AG04449 (cell line): Measurements from ENCODE around the gene SYTL2.

Source experiments
- CTCF ChIA-PET: fragments of 350-600 bp; formaldehyde crosslinking; extraction: SDS; loops from one replicate; lab custom pipeline; 2021; ENCODE audit warnings: antibody characterized with exemption; lab: Yijun Ruan, JAX
- POLR2A ChIA-PET: fragments of 400-600, 350-600 bp; formaldehyde crosslinking; extraction: SDS; loops from one replicate; lab custom pipeline; 2020; ENCODE audit warnings: antibody characterized with exemption, inconsistent platforms; lab: Yijun Ruan, JAX
- DNase-seq: peaks from one replicate; pipeline ENCODE4 v3.0.0-alpha.2; 2010; ENCODE audit warnings: low read depth, low spot score
- H3K4me3 ChIP-seq: 2 replicates; pipeline ENCODE4 v1.5.1; 2011; ENCODE audit warnings: low read depth, mild to moderate bottlenecking, control low read depth, low read length
- TF ChIP-seq, protein P1 (sequence below): IDR thresholded peaks from one replicate; pipeline ENCODE4 v1.5.1; 2011; ENCODE audit warnings: mild to moderate bottlenecking, moderate library complexity, low read length, control low read depth, inconsistent platforms; ENCODE audit not compliant: insufficient read depth; ENCODE audit errors: missing control alignments

The SYTL2 gene

DNA sequence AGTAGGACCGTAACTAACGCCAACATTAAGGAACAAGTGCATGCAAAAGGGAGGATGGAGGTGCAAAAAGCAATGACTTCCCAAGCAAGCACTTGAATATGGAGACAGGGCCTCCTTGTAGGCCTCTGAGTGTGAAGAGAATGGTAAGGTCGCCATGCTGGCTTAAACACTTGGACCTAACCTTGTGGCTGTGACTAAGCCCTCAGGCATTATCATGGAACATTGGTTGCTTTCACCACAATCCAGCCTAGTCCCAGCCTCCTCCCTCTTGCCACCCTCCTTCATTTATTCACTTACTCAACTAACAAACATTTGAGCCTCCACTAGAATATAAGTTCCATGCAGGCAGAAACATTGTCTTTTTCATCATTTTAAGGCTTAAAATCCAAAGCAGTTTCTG is 11.9 kb upstream of the SYTL2 start:
- H3K4me3 ChIP-seq: no peak overlapping the region
- CTCF ChIA-PET: interaction anchor here (0.7 to 1.0 kb wide), 3 partner anchors 8 to 32 kb away, joined by 3 read pairs; partner anchors contain the start of gene CCDC83
- POLR2A ChIA-PET: no interaction called here
- no peak for DNase-seq
- TF ChIP-seq, protein P1, sequence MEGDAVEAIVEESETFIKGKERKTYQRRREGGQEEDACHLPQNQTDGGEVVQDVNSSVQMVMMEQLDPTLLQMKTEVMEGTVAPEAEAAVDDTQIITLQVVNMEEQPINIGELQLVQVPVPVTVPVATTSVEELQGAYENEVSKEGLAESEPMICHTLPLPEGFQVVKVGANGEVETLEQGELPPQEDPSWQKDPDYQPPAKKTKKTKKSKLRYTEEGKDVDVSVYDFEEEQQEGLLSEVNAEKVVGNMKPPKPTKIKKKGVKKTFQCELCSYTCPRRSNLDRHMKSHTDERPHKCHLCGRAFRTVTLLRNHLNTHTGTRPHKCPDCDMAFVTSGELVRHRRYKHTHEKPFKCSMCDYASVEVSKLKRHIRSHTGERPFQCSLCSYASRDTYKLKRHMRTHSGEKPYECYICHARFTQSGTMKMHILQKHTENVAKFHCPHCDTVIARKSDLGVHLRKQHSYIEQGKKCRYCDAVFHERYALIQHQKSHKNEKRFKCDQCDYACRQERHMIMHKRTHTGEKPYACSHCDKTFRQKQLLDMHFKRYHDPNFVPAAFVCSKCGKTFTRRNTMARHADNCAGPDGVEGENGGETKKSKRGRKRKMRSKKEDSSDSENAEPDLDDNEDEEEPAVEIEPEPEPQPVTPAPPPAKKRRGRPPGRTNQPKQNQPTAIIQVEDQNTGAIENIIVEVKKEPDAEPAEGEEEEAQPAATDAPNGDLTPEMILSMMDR: no peak

DNA sequence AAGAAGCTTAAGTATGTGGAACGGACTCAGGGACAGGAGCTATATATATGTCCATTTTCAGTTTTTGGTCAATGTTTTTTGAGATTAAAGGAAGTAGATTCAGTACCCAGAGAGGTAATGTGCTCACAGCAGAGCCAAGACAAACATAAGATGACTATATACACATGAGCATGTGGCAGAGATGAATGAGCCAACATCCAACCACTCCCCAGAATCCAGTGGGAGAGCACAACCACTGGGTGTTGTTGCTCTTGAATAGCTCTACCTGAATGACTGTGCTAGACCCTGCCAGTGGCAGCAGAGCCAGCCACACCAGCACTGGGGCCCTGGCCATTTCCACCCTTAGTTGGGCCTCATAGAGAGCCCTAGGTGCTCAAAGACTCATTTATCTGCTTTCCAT is 10.7 kb upstream of the SYTL2 start:
- no peak for DNase-seq
- TF ChIP-seq, protein P1: no peak
- POLR2A ChIA-PET: no interaction called here
- CTCF ChIA-PET: no interaction called here
- no peak overlapping the region for H3K4me3 ChIP-seq

DNA sequence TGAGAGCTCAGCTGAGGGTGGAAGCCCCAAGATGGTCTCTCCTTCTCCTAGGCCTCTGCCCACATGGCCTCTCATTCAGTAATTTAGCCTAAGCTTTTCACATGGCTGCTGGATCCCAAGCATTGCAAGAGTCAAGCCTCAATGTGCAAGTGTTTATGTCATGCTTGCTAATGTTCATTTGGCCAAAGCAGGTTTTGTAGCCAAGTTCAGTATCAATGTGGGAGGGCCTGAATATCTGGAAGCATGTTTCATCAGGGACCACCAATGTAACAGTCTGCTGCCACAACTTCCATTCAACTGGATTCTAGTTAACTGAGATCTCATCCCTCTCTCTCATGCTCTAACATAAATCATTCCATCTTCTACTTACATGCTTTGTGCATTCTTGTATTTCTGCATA is 8.5 kb upstream of the SYTL2 start:
- ChIA-PET POLR2A (no interaction called here), CTCF (interaction anchor here (0.6 to 1.3 kb wide), 2 partner anchors 124 to 157 kb away, joined by 3 read pairs; no protein-coding TSS in a partner anchor)
- TF ChIP-seq, protein P1: no peak
- no peak for DNase-seq
- H3K4me3 ChIP-seq: no peak overlapping the region

DNA sequence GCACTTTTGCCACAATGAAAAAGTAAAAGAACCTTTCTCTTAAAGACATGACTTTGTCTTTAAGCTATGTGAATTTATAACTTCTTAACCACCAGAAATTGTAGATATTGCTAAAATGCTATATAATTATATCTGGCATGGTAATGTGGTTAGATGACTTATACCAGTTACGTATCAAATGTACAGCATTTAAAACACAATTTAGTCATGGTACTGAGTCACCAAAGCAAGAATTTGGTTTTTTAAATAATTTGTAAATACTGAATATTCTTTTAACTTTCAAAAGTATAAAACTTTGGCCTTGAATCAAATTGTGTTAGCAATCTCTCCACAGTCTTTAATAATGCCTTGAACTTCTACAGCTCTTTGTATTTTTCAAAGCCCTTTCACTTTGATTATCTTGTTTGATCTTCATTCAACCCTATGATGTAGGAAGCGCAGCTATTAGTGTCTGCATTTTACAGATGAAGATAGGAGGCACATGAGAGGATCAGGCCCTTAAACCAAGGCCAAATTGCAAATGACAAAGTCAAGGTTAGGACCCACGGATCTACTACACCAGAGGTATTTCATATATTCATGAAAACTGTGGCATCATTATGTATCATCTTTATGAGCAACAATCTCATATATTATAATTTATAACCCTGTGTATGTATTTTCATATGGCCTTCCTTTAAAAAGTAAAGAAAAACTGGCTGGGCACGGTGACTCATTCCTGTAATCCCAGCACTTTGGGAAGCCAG is 4.4 kb upstream of the SYTL2 start:
- DNase-seq: peak; percentile 88
- ChIA-PET POLR2A (interaction anchor here (1.0 to 1.1 kb wide), 2 partner anchors 12 to 43 kb away, joined by 3 to 5 read pairs; no protein-coding TSS in a partner anchor), CTCF (interaction anchor here (0.9 to 3.4 kb wide), 4 partner anchors 8 to 151 kb away, joined by 4 to 26 read pairs (median 7); partner anchors contain the start of gene CREBZF)

DNA sequence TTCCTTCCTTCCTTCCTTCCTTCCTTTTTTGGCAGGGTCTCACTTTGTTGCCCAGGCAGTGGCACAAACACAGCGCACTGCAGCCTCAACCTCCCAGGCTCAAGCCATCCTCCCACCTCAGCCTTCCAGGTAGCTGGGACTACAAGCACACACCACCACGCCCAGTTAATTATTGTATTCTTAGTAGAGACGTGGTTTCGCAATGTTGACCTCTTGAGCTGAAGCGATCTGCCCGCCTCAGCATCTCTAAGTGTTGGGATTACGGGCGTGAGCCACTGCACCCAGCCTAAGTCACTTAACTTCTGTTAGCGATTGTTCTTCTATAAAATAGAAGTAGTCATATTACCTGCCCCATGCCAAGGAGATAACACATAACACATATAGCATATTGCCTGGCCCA is 2.8 kb upstream of the SYTL2 start:
- no peak for DNase-seq
- TF ChIP-seq, protein P1: no peak
- no peak overlapping the region for H3K4me3 ChIP-seq
- ChIA-PET POLR2A (no interaction called here), CTCF (interaction anchor here (1.3 to 3.4 kb wide), 4 partner anchors 13 to 150 kb away, joined by 3 to 26 read pairs (median 6); partner anchors contain the start of gene CREBZF)

More for the DNA sequence above, 4.4 kb upstream of the SYTL2 start:
- TF ChIP-seq, protein P1: no peak
- H3K4me3 ChIP-seq: peak overlapping the region; percentile 16; the same call in 1 of the 2 replicates

DNA sequence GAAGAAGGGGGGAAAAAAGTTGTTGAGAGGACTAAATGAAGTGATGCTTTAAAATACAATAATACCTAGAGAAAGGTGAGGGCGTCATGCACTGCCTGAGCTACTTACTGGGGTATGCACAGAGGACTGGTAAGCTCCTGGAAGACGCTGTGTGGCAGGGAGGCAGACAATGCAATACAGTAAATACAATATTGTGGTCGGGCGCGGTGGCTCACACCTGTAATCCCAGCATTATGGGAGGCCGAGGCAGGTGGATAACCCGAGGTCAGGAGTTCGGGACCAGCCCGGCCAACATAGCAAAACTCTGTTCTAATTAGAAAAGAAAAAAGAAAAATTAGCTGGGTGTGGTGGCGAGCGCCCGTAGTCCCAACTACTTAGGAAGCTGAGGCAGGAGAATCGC is 683 bp upstream of the SYTL2 start:
- POLR2A ChIA-PET: no interaction called here
- DNase-seq: no peak
- TF ChIP-seq, protein P1: no peak
- CTCF ChIA-PET: interaction anchor here (1.0 kb wide), 1 partner anchor 148 kb away, joined by 3 read pairs; no protein-coding TSS in a partner anchor
- H3K4me3 ChIP-seq: peak overlapping the region; percentile 71
